GOT3 (cell line): ENCODE results near the gene CIDEC.

Experiments used
- DNase-seq: peaks from one replicate; lab custom pipeline; 2025; ENCODE audit warnings: mixed read lengths; lab: John Stamatoyannopoulos, UW

Gene CIDEC, protein sequence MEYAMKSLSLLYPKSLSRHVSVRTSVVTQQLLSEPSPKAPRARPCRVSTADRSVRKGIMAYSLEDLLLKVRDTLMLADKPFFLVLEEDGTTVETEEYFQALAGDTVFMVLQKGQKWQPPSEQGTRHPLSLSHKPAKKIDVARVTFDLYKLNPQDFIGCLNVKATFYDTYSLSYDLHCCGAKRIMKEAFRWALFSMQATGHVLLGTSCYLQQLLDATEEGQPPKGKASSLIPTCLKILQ

DNA sequence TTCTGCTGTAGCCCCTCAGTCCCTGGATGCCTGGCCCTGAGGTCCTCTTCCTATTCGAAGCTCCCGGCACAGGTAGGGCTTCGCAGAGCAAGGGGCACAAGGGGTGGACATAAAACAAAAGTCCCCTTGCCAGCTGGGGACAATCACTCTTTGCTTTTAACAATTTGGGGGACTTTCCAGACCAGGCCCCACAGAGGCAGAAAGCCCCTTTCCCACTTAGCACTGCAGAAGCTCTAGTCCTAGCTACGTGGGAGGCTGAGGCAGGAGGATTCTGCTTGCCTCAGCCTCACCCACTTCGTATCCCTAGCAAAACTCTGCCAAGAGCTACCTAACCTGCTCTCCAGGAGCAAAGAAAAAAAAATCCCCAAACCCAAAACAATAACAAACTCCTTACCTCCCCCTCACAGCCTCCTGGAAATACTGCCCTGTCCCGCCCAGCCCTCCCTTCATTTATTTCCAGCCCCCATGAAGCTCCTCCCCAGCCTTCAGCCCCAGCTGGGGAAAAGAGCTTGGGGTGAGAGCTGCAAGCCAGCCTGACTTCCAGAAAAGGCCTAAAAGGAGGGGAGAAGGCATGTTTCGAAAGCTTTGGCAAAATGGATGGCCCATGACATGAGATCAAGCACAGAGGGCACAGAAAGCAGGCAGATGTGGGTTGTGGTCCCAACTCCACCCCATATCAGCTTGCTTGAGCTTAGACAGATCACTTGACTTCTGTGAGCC is at the start of gene CIDEC:
TSS of gene CIDEC (minus strand) at position 424 of the 720 bp plus-strand sequence. CDS start 1,767 bp downstream, outside the sequence.
- DNase-seq: no peak

DNA sequence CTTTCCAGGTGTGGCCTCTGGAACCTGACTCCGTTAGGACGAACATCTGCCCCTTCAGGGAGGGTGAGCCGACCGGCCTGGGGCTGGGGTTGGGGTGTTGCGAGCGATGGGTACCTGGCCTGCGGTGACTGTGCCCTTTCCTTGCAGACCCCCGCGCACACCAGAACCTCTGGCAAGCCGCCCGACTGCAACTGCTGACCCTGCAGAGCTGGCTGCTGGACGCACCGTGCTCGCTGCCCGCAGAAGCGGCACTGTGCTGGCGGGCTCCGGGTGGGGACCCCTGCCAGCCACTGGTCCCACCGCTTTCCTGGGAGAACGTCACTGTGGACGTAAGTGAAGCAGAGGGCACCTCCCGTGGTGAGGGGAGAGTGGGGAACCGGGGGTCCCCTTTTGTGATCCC is 48.1 kb upstream of the CIDEC start:
- no peak for DNase-seq

DNA sequence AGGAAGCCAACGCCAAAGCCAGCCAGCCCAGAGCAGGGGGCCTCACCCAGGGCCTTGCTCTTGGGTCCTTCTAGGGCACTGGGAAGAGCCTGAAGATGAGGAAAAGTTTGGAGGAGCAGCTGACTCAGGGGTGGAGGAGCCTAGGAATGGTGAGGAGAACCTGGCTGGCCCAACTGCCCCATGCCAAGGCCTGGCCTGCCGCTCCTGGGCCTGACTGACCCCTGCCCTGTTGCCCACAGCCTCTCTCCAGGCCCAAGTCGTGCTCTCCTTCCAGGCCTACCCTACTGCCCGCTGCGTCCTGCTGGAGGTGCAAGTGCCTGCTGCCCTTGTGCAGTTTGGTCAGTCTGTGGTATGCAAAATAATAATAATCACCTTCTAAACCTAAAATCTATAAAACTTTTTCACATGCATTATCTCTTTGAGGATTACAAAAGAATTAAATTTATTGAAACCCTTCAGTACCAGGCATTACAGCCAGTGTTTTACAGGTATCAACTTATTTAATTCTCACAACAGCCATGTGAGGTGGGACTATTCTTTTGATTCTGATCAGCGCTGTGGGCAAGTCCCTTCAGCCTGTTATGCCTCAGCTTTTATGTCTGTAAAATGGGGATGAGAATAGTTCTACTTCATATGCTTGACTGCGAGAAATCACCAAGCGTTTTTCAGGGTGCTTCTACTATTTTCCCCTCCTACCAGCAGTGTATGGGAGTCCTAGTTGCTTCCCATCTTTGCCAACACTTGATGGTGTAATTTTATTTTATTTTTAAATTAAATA is 38.4 kb upstream of the CIDEC start:
- DNase-seq: no peak

DNA sequence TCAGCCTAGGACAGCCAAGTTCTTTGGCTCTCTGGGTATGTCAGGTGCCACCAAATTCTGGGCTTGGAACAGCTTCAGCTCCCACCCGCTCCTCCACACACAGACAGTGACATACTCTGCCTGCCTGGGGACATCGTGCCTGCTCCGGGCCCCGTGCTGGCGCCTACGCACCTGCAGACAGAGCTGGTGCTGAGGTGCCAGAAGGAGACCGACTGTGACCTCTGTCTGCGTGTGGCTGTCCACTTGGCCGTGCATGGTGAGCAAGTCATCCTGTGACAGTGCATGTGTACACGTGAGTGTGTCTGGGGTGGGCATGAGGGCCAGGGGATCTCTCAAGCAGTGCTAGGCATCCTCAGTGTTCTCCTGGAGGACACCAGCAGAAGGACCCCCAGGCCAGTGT is 37.8 kb upstream of the CIDEC start:
- no peak for DNase-seq

DNA sequence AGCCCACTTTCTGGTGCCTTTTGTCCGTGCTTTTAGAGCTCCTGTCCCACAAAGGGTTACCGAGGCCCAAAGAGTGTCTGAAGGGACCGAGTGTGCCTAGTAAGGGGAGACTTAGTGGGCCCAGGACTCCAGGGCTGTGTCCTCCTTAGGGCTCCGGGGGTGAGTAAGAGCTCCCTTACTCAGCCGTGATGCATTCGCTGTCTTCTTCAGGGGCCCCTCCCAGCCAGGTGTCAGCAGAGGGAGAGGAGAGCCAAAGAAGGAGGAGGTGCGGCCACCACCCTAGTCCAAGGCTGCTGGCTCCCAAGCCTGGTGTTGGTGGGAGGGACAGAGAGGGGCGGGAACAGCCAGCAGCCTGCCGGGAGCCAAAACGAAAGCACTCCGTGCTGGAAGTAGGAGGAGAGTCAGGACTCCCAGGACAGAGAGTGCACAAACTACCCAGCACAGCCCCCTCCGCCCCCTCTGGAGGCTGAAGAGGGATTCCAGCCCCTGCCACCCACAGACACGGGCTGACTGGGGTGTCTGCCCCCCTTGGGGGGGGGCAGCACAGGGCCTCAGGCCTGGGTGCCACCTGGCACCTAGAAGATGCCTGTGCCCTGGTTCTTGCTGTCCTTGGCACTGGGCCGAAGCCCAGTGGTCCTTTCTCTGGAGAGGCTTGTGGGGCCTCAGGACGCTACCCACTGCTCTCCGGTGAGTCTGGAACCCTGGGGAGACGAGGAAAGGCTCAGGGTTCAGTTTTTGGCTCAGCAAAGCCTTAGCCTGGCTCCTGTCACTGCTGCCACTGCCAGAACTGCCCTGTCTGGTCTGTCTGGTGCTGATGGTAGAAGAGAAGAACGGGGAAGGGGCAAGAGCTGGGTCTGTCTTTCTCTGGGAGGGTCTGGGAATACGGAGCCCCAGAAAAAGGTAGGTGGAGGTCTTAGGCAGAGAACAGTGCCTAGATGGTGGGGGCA is 37.0 kb upstream of the CIDEC start, which contains the start of gene IL17RC:
TSS of gene IL17RC (plus strand) at position 365 of the 947 bp plus-strand sequence. CDS start at position 583, 218 bp downstream.
- DNase-seq: no peak

DNA sequence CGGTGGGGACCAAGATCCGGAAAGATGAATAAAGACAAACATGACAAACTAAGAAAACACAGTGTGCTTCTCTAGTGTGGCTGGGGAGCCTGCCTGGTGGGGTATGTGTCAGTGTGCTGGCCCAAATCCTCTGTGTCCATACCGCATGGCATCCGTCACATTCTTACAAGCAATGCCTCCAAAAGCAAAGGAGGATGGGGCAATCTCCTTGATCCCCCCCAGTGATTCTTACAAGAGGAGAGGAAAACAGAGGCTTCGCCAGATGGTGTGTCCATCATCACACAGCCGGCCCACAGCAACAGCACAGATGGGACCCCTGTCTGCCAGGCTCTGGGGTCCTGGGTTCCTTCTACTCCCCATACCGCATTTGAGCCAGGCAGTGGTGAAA is 36.3 kb upstream of the CIDEC start:
- DNase-seq: no peak

DNA sequence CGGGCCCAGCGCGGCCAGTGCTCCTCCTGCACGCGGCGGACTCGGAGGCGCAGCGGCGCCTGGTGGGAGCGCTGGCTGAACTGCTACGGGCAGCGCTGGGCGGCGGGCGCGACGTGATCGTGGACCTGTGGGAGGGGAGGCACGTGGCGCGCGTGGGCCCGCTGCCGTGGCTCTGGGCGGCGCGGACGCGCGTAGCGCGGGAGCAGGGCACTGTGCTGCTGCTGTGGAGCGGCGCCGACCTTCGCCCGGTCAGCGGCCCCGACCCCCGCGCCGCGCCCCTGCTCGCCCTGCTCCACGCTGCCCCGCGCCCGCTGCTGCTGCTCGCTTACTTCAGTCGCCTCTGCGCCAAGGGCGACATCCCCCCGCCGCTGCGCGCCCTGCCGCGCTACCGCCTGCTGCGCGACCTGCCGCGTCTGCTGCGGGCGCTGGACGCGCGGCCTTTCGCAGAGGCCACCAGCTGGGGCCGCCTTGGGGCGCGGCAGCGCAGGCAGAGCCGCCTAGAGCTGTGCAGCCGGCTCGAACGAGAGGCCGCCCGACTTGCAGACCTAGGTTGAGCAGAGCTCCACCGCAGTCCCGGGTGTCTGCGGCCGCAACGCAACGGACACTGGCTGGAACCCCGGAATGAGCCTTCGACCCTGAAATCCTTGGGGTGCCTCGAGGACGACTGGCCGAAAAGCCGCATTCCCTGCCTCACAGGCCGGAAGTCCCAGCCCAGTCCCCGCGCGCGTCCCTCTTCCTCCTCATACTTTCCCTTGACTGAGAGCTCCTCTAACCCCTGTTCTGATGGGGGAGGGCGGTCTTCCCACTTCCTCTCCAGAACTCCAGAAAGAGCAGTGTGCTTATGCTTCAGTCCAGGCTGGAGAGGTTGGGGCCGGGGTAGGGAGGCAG is 35.4 kb upstream of the CIDEC start:
- DNase-seq: no peak

DNA sequence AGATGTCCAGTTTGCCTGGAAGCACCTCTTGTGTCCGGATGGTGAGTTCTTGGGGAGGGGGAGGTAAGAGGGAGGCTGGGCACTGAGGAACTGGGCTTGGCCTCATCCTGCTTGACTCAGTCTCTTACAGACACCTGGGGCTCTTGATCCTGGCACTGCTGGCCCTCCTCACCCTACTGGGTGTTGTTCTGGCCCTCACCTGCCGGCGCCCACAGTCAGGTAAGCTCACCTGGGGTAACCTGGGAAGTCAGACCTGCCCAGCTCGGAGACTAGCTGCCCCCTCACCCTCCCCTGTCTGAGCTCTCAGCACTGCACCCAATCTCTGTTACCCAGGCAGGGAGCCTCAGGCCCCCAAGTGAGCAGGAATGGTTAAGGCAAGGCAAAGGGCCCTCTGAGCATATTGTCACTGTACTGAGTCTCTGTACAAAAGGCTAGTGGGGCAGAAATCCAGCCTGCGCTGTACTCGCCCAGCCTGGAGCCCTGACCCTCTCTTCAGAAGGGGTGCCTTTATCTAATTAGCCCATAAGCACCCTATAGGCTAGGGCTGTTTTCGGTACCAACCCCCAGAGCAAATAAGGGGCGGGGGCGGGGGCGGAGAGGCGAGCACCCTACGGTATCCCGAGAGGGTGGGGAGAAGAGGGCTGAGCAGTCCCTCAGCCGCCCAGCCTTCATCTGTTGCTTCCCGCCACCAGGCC is 34.7 kb upstream of the CIDEC start:
- no peak for DNase-seq

DNA sequence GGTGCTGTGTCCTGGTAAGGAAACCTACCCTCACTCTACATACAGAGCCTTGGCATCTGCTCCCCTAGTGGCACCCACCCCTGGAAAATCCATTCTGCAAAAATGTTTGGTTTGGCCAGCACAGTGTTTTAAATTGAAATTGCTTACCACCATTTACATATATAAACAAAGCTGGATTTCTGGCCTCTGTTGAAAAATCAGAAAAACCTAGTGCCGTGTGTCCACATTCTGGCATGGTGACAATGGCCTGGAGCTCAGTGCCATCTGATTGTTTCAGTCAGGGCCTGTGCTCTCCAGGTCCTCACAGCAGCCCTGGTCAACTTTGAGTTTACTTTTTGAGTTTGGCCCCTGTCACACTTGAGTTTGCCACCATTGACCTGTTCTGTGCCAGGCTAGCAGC is 34.0 kb upstream of the CIDEC start:
- DNase-seq: no peak

DNA sequence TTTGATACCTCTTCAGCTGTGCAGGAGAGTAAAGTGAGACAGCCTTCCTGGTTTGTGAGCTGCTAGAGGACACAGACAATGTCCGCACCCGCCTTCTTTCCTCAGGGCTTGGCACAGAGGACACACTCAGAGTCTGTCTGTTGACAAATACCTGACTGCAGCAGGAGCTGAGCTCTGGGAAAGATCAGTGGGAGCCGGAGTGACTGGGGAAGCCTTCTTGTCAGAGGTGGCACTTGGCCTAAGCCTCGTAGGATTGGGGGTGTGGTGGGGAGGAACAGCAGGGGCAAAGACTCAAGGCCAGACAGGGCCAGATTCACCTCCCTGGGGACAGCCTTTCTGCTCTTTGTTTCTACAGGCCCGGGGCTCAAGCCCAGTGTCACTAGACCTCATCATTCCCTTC is 33.5 kb upstream of the CIDEC start:
- no peak for DNase-seq

DNA sequence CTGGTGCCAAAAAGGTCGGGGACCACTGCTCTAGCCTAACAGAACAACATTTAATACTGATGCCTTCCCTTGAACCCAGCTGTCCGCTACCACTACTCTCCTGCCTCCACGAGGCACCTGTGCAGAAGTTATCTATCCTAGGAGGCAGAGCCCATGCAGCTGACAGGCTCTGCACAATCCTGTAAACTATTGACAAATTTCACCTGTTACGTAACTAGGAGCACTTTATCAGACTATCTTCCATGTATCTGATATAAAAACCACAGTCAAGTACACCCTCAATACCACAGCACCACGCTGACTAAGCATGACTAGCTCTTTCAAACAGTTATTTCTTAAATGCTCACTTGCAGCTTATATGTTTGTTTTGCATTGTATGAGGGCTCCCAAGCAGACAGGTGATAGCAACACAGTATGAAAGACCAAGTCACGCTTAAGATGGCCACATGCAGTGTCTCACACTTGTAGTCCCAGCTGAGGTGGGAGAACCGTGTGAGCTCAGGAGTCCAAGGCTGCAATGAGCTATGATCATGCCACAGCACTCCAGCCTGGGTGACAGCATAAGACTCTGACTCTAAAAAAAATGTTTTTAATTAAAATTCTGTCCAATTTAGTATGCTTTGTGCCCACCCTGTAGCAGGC is 32.4 kb upstream of the CIDEC start:
- no peak for DNase-seq

DNA sequence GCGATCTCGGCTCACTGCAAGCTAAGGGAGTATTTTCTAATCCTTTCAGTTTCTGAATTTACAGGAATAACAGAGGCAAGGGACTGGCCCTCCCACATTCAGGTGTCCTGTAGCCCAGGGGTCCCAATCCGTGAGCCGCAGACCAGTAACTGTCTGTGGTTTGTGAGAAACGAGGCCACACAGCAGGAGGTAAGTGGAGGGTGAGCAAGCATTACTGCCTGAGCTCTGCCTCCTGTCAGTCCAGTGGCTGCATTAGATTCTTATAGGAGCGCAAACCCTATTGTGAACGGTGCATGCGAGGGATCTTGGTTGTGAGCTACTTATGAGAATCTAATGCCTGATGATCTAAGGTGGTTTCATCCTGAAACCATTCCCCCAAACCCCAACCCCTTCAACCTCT is 31.8 kb upstream of the CIDEC start:
- no peak for DNase-seq

DNA sequence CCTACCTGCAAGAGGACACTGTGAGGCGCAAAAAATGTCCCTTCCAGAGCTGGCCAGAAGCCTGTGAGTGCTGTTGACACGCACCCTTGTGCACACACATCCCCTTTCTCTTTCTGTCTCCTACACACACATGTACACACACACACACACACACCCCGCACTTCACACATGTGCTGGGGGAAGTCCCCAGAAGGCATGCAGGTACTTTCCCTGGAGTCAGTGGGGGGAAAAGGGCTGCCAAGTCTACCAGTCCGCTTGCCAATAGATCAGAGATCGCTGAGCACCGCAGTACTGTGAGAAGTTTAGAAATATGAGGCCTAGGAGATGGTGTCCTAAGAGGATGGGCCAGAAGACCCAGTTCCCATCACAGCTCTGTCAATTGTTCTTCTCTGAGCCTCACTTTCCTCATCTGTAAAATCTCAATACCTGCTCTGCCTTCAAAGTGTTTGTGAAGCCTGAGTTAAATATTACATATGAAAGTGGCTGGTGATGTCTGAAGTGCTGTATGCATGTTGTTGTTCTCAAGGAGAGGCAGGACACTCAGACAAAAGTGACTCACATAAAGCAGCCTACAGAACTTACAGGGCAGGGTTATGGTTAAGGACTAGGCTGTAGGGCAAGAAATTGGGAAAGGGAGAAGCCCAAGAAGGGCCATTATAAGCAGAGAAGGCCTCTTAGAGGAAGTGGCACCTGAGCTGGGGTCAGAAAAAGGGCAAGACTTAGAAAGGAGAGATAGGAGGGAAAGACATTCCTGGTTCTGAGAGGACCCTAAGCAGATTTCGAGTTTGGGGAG is 29.4 kb upstream of the CIDEC start:
- DNase-seq: no peak

DNA sequence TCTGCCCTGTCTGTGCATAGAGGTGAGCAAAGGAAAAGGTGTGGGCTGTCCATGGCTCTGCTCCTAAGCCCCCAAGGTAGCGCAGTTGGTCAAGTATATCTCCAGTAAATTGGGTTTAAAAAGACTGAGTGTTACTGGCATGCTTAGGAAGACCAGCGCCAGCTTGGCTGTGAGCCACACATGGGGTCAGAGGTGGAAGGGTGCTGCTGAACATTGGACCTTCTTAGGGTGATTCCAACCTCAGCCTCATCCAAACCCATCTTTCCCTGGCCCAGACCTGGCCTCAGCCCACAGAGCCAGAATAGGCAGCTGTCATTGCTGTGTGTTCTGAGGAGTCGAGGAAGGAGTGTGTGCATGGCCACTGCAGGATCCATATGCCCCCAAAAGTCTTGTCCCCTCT is 28.2 kb upstream of the CIDEC start:
- no peak for DNase-seq

DNA sequence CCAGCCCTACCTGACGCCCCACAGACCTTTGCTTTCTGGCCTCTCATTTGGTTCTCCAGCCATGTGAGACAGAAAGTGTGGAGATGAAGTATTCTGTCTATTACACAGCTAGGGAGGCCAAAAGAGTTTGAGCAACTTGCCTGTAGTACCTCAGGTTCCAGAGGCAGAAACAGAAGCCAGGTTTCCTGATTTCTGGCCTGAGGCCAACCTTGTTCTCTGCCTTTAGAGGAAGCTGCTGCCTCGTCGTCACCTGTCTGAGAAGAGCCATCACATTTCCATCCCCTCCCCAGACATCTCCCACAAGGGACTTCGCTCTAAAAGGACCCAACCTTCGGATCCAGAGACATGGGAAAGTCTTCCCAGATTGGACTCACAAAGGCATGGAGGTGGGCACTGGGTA is 26.4 kb upstream of the CIDEC start:
- no peak for DNase-seq

DNA sequence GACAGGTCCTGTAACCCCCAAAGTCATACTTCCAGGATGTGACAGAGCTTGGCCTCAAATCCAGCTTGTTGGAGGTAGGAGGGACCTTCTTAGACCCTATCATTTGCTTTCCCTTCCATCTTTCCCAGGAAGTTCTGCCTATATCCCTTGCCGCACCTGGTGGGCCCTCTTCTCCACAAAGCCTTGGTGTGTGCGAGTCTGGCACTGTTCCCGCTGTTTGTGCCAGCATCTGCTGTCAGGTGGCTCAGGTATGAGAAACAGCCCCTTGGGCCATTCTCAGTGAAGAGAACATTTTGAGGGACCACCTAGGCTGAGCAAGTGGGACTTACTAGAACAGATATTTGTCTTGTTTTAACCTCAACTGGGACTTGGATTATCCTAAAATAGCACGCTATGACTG is 23.9 kb upstream of the CIDEC start:
- no peak for DNase-seq

DNA sequence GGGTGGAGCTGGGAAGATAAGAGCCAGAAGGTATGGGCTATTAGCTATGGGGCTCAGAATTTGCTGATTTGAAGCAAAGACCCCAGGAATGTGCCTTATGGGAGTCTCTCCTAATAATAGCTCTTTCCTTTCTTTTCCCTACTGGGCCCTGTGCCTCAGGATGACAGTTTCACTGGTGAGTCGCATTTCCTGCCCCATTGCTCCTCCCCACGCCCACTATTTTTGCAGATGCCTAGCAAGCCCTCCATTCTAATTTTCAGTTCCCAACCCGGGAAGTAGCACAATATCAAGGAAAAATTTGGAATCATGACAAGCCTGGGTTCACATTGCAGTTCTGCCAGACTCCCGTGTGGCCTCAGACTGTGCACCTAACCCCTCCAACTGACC is 23.2 kb upstream of the CIDEC start:
- no peak for DNase-seq

DNA sequence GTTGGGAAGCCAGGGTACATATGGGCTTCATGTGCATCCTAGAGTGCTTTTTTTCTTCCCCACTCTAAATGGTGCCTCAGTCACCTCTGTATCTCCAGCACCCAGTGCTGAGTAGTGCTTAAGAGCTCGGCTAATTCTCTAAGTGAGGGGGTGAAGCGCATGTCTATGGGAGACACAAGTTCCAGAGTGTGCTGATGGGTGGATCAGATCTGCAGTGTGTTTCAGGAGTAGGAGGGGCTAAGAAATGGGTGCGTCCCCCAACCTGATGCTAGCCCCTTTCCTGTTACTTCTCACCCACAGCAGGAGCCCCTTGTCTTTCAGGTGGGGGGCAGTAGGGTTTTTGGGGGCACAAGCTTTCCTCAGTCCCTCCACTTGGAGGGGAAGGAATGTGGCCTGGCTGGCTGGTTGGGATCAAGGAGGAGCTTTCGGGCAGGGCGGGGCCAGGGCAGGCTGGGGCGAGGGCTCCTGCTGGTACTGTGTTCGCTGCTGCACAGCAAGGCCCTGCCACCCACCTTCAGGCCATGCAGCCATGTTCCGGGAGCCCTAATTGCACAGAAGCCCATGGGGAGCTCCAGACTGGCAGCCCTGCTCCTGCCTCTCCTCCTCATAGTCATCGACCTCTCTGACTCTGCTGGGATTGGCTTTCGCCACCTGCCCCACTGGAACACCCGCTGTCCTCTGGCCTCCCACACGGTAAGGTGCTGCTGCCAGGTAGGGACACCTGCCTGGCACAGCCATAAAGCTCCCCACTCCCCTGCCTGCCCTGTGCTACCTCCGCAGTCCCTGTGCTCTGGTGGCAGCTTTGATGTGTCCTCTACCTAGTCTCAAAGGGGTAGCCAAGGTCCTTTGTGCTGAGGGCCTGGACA is 22.6 kb upstream of the CIDEC start, which contains the start of gene IL17RE:
TSS of gene IL17RE (plus strand) at position 477 of the 866 bp plus-strand sequence. CDS start at position 562, 85 bp downstream.
- DNase-seq: no peak
